Measurements from ENCODE around the gene PNKD. TPM values are rescaled to one million over a fixed set of nuclear protein-coding genes. Genes with fewer than 3 reads are reported as not detected.
"Not testable (repeated sequence)": the region's sequence is repeated elsewhere in the genome, so short reads cannot be mapped to it uniquely, and the experiment has no call there.

Gene PNKD
- total RNA-seq, 1 experiment from 2014 or later, result 58.1 TPM

- Histone ChIP-seq H3K4me1 (ENCODE audit: control insufficient read depth in 1 of 2, insufficient read depth in 2 of 2, low read length in 2 of 2) (peaks cover 13 to 28% of the 10 kb centered on the region in 2 experiments), H3K27ac (ENCODE audit: low read depth, low read length) (peak overlapping the region; percentile 34), H3K27me3 (ENCODE audit: insufficient read depth, low read length) (no peaks in the 10 kb centered on the region), H3K79me2 (ENCODE audit: insufficient read depth, low read length) (peaks cover 23% of the 10 kb centered on the region), H2AFZ (ENCODE audit: low read depth, low read length, poor library complexity, severe bottlenecking) (no peak overlapping the region), H3K9ac (ENCODE audit: low read length) (no peak overlapping the region), H4K20me1 (ENCODE audit: insufficient read depth) (no peaks in the 10 kb centered on the region), H3K4me3 (replicated peaks in 1 of 2; ENCODE audit: low read depth in 1 of 2, low read length in 2 of 2) (no peak overlapping the region), H3K9me2 (ENCODE audit: insufficient read depth) (no peaks in the 10 kb centered on the region), H3K4me2 (ENCODE audit: low read length) (peak overlapping the region; percentile 14; the same call in 1 of the 2 replicates), H3K36me3 (ENCODE audit: control insufficient read depth in 1 of 2, insufficient read depth in 2 of 2, low read length in 2 of 2) (peaks cover 21 to 29% of the 10 kb centered on the region in 2 experiments; a peak in 3 of 4 replicates), H3K9me3 (ENCODE audit: control insufficient read depth in 1 of 2, insufficient read depth in 1 of 2, low read depth in 1 of 2, low read length in 2 of 2) (no peaks in the 10 kb centered on the region)
- BruUV-seq (replicated peaks), result no TSS peak
- RAD21 ChIA-PET (ENCODE audit: low non-redundant PET in 1 of 2, low total read pairs in 2 of 2, uncharacterized antibody in 2 of 2, unreplicated experiment in 2 of 2), result interaction anchor here in 1 of 2 experiments (1.2 kb wide), 1 partner anchor 14 kb away, joined by 3 read pairs; no protein-coding TSS in a partner anchor
- DNase-seq (ENCODE audit: low read depth, low spot score) (peak; percentile 85), ATAC-seq (peak; percentile 43)
- TF ChIP-seq YY1 (IDR thresholded peaks at IDR 0.05; ENCODE audit: extremely low read depth, insufficient replicate concordance, low read depth, low read length), result peak; percentile 26
- no peak for TF ChIP-seq POLR2A (IDR thresholded peaks at IDR 0.05; ENCODE audit: borderline replicate concordance, extremely low read depth, insufficient read depth, insufficient read length)
- TF ChIP-seq CTCF (IDR thresholded peaks at IDR 0.05 in 2 of 3, conservative IDR thresholded peaks at IDR 0.05 in 1 of 3; ENCODE audit: borderline replicate concordance in 1 of 3, insufficient read depth in 1 of 3, low read depth in 2 of 3, low read length in 2 of 3), result peak in 2 of 3 experiments; percentile 87 to 92; a peak in 4 of 6 replicates
- POLR2A ChIA-PET, result no interaction called here
- intact Hi-C loops (cut with micrococcal nuclease), result loop anchor here (1.0 to 5.0 kb wide), 5 partner anchors 85 to 574 kb away; no protein-coding TSS in a partner anchor
- CTCF ChIA-PET, result interaction anchor here (0.6 to 2.9 kb wide), 11 partner anchors 9 to 487 kb away, joined by 3 to 22 read pairs (median 4); partner anchors contain the start of genes CATIP and CTDSP1
These were observed 2.4 kb downstream of the PNKD start for GRCh38 chr2:218272531-218273212.

- H3K9me3 ChIP-seq (ENCODE audit: control insufficient read depth in 1 of 2, insufficient read depth in 1 of 2, low read depth in 1 of 2, low read length in 2 of 2); H3K9ac ChIP-seq (ENCODE audit: low read length); BruUV-seq (replicated peaks); H3K4me3 ChIP-seq (replicated peaks in 1 of 2; ENCODE audit: low read depth in 1 of 2, low read length in 2 of 2); DNase-seq (ENCODE audit: low read depth, low spot score); H4K20me1 ChIP-seq (ENCODE audit: insufficient read depth); H2AFZ ChIP-seq (ENCODE audit: low read depth, low read length, poor library complexity, severe bottlenecking); ATAC-seq; H3K27me3 ChIP-seq (ENCODE audit: insufficient read depth, low read length); H3K9me2 ChIP-seq (ENCODE audit: insufficient read depth): not testable (repeated sequence)
- ChIA-PET RAD21 (ENCODE audit: low non-redundant PET in 1 of 2, low total read pairs in 2 of 2, uncharacterized antibody in 2 of 2, unreplicated experiment in 2 of 2) (interaction anchor here in 1 of 2 experiments (1.2 kb wide), 1 partner anchor 13 kb away, joined by 3 read pairs; no protein-coding TSS in a partner anchor), CTCF (interaction anchor here (0.6 to 1.4 kb wide), 8 partner anchors 9 to 127 kb away, joined by 3 to 6 read pairs (median 4); partner anchors contain the start of genes CATIP and CTDSP1), POLR2A (interaction anchor here (3.0 kb wide), 1 partner anchor 14 kb away, joined by 10 read pairs; no protein-coding TSS in a partner anchor)
- intact Hi-C loops (cut with micrococcal nuclease), result loop anchor here (2.0 to 5.0 kb wide), 2 partner anchors 86 to 573 kb away; no protein-coding TSS in a partner anchor
- Histone ChIP-seq H3K79me2 (ENCODE audit: insufficient read depth, low read length) (peaks cover 23% of the 10 kb centered on the region), H3K4me2 (ENCODE audit: low read length) (peak overlapping the region; percentile 14; the same call in 1 of the 2 replicates), H3K36me3 (ENCODE audit: control insufficient read depth in 1 of 2, insufficient read depth in 2 of 2, low read length in 2 of 2) (peaks cover 24 to 35% of the 10 kb centered on the region in 2 experiments; a peak in 3 of 4 replicates), H3K4me1 (ENCODE audit: control insufficient read depth in 1 of 2, insufficient read depth in 2 of 2, low read length in 2 of 2) (peaks cover 13 to 28% of the 10 kb centered on the region in 2 experiments), H3K27ac (ENCODE audit: low read depth, low read length) (peak overlapping the region; percentile 34)
These were observed 3.0 kb downstream of the PNKD start for GRCh38 chr2:218273214-218273907.
